Tibial nerve (tissue), 4 donors: Measurements from ENCODE around the gene CLTRN. TPM values are rescaled to one million over a fixed set of nuclear protein-coding genes. Genes with fewer than 3 reads are reported as not detected.

Experiments
- DNase-seq, 2 donors: peaks; one replicate each; pipeline ENCODE4 v3.0.0-alpha.2; 2019; ENCODE audit warnings: low spot score in 2 of 2
- H3K27ac ChIP-seq, 4 donors: fragments of 200-600 bp; sonication (generic) in 3 of 4; one replicate each; pipeline ENCODE4 v1.5.1; 2017 to 2019; ENCODE audit warnings: mild to moderate bottlenecking in 1 of 4
- H3K27me3 ChIP-seq, 2 donors: fragments of 200-600 bp; sonication (generic) in 1 of 2; one replicate each; pipeline versions ENCODE4 v1.5.1 to v1.6.0; 2017 to 2019
- H3K36me3 ChIP-seq, 3 donors: fragments of 200-600 bp; sonication (generic); one replicate each; pipeline ENCODE4 v1.5.1; 2018 to 2019
- H3K4me1 ChIP-seq, 4 donors: fragments of 200-600 bp; sonication (generic) in 3 of 4; one replicate each; pipeline ENCODE4 v1.5.1; 2017 to 2019
- H3K4me3 ChIP-seq, 4 donors: fragments of 200-600 bp; sonication (generic) in 3 of 4; one replicate each; pipeline ENCODE4 v1.5.1; 2017 to 2019; ENCODE audit warnings: mild to moderate bottlenecking in 1 of 4, moderate library complexity in 1 of 4
- H3K9me3 ChIP-seq, 4 donors: fragments of 200-600 bp; sonication (generic) in 3 of 4; one replicate each; pipeline ENCODE4 v1.5.1; 2017 to 2019
- EP300 ChIP-seq, 2 donors: sonication (generic); formaldehyde crosslinking; IDR thresholded peaks; one replicate each; pipeline ENCODE4 v1.6.1; 2017; ENCODE audit warnings: antibody characterized with exemption in 2 of 2, mild to moderate bottlenecking in 1 of 2
- POLR2A ChIP-seq, 2 donors: fragments of 450-650 bp; IDR thresholded peaks; one replicate each; pipeline ENCODE4 v1.6.1; 2017; ENCODE audit warnings: antibody characterized with exemption in 2 of 2, mild to moderate bottlenecking in 2 of 2, moderate library complexity in 2 of 2
- WGBS, 2 donors: methylation state at CpG; one replicate each; pipeline ENCODE4 v1.1.5; 2018; 5-methylcytosine and 5-hydroxymethylcytosine counted together
- total RNA-seq, 4 donors: library from RNA; depleted of rRNA; stranded (reverse); fragments of >200 nt; gene quantifications; one replicate each; pipeline ENCODE4 v1.1.0, GENCODE V29; 2016
- TF ChIP-seq, protein P1 (sequence below), 5 experiments: fragments of 200-600 bp in 3 of 5; fragments of 450-650 bp in 2 of 5; sonication (generic) in 3 of 5; IDR thresholded peaks; one replicate each; pipeline ENCODE4 v1.5.1; 2016 to 2019; ENCODE audit warnings: antibody characterized with exemption in 5 of 5, mild to moderate bottlenecking in 3 of 5, moderate library complexity in 2 of 5

The CLTRN gene
- total RNA-seq, 4 donors from 2014 or later, result 1.0 to 1.1 TPM; not detected in 2

DNA sequence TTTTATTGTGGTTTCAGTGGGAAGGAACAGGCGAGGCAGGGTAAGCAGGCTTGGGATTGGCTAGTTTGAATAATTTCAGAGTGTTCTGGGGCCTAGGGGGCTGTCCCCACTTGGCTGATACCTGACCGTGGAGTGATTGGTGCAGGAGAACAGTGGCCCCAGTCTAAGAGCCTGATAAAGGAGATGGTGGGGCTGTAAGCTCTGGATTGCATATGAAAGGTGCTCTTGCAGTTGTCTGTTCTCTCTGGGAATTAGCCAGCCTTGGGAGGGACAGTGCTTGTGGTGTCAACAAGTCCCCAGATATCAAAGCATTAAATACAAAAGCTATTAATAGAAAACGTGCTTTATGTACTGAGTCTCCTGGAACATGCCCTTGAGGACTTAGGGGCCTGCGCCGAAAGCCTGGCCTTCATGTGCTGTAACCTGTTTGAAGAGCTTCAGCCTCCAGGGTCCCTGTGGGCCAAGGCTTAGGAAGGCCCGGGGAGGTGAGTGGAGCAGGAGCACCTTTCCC is 30.4 kb upstream of the CLTRN start:
- no peak for DNase-seq
- no peak for TF ChIP-seq POLR2A (IDR thresholded peaks at IDR 0.05)
- TF ChIP-seq, protein P1, sequence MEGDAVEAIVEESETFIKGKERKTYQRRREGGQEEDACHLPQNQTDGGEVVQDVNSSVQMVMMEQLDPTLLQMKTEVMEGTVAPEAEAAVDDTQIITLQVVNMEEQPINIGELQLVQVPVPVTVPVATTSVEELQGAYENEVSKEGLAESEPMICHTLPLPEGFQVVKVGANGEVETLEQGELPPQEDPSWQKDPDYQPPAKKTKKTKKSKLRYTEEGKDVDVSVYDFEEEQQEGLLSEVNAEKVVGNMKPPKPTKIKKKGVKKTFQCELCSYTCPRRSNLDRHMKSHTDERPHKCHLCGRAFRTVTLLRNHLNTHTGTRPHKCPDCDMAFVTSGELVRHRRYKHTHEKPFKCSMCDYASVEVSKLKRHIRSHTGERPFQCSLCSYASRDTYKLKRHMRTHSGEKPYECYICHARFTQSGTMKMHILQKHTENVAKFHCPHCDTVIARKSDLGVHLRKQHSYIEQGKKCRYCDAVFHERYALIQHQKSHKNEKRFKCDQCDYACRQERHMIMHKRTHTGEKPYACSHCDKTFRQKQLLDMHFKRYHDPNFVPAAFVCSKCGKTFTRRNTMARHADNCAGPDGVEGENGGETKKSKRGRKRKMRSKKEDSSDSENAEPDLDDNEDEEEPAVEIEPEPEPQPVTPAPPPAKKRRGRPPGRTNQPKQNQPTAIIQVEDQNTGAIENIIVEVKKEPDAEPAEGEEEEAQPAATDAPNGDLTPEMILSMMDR (IDR thresholded peaks at IDR 0.05), result no peak
- no peak for TF ChIP-seq EP300 (IDR thresholded peaks at IDR 0.05)
- WGBS, 2 donors, result 83 to 88% methylated on average over 6 of the region's 6 CpGs
- Histone ChIP-seq H3K9me3 (no peaks in the 10 kb centered on the region), H3K4me3 (no peak overlapping the region), H3K4me1 (no peaks in the 10 kb centered on the region), H3K36me3 (peaks cover 0 to 12% (median 0%) of the 10 kb centered on the region in 3 donors), H3K27me3 (no peaks in the 10 kb centered on the region), H3K27ac (no peak overlapping the region)

DNA sequence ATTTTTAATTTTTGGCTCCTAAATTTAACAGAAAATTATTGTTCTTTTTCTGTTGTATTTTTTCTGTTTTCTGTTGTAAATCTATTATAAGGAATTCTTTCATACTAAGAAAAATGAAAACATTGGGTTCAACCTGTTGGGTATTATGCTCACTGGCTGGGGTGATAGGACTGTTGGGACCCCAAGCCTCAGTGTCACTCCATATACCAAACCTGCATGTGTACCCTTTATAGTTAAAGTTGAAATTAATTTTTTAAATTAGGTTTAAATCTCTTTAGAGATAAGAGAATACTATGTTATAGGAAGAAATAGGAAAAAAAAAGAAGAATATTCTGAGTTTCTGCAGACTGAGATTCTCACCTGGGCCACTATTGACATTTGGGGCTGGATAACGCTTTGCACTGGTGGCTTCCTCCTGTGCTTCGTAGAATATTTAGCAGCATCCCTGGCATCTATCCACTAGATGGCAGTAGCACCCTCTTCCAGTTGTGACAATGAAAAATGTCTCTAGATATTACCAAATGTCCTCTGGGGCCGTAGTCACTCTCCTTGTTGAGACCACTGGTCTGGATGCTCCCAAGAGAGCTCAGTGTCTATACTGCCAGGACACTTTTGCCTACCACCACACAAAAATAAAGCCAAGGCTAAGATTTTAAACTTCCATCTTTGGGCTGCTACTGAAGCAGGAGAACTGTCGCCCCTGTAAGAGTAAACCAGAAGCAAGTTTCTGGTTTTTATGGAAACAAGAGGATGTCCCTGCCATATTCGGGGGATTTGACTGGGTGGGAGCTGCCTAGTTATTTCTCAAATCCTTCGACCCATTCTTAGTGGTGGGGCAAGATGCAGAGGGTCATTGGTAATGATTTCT is 22.4 kb upstream of the CLTRN start:
- H3K36me3 ChIP-seq, result peaks cover 0 to 7% (median 0%) of the 10 kb centered on the region in 3 donors
- no peak overlapping the region for H3K4me3 ChIP-seq
- no peaks in the 10 kb centered on the region for H3K4me1 ChIP-seq
- peak; percentile 16 to 68 for DNase-seq
- TF ChIP-seq, protein P1 (IDR thresholded peaks at IDR 0.05), result peak; percentile 56 to 78 (median 68)
- no peak for TF ChIP-seq POLR2A (IDR thresholded peaks at IDR 0.05)
- H3K27me3 ChIP-seq, result no peaks in the 10 kb centered on the region
- H3K27ac ChIP-seq, result no peak overlapping the region
- no peaks in the 10 kb centered on the region for H3K9me3 ChIP-seq
- 42 to 47% methylated on average over 6 of the region's 6 CpGs for WGBS, 2 donors

GRCh38 chrX:15683193-15683592 is 18.6 kb upstream of the CLTRN start:
- no peak overlapping the region for H3K4me3 ChIP-seq
- H3K9me3 ChIP-seq, result no peaks in the 10 kb centered on the region
- H3K36me3 ChIP-seq, result peaks cover 0 to 3% (median 0%) of the 10 kb centered on the region in 3 donors
- no peak for DNase-seq
- no peak overlapping the region for H3K27ac ChIP-seq
- 82 to 92% methylated on average over 6 of the region's 6 CpGs for WGBS, 2 donors
- TF ChIP-seq EP300 (IDR thresholded peaks at IDR 0.05) (no peak), POLR2A (IDR thresholded peaks at IDR 0.05) (no peak)
- TF ChIP-seq, protein P1 (IDR thresholded peaks at IDR 0.05), result no peak
- peaks cover 0 to 3% (median 0%) of the 10 kb centered on the region in 4 donors for H3K4me1 ChIP-seq
- no peaks in the 10 kb centered on the region for H3K27me3 ChIP-seq

- TF ChIP-seq, protein P1 (IDR thresholded peaks at IDR 0.05), result no peak
- TF ChIP-seq POLR2A (IDR thresholded peaks at IDR 0.05), result no peak
- TF ChIP-seq EP300 (IDR thresholded peaks at IDR 0.05), result no peak
- Histone ChIP-seq H3K9me3 (no peaks in the 10 kb centered on the region), H3K4me1 (peaks cover 0 to 17% (median 6%) of the 10 kb centered on the region in 4 donors), H3K27me3 (no peaks in the 10 kb centered on the region), H3K4me3 (no peak overlapping the region), H3K27ac (no peak overlapping the region), H3K36me3 (peaks cover 0 to 3% (median 0%) of the 10 kb centered on the region in 3 donors)
- 54 to 70% methylated on average over 3 of the region's 3 CpGs for WGBS, 2 donors
- DNase-seq, result no peak
Measured at GRCh38 chrX:15681433-15681832, 16.8 kb upstream of the CLTRN start.

- Histone ChIP-seq H3K27me3 (no peaks in the 10 kb centered on the region), H3K27ac (no peak overlapping the region), H3K4me1 (peaks cover 0 to 21% (median 9%) of the 10 kb centered on the region in 4 donors), H3K4me3 (no peak overlapping the region), H3K9me3 (no peaks in the 10 kb centered on the region), H3K36me3 (peaks cover 0 to 3% (median 0%) of the 10 kb centered on the region in 3 donors)
- TF ChIP-seq POLR2A (IDR thresholded peaks at IDR 0.05) (no peak), EP300 (IDR thresholded peaks at IDR 0.05) (no peak)
- TF ChIP-seq, protein P1 (IDR thresholded peaks at IDR 0.05), result no peak
- 88 to 90% methylated on average over 6 of the region's 6 CpGs for WGBS, 2 donors
- DNase-seq, result no peak
Measured at GRCh38 chrX:15680401-15680800, 15.8 kb upstream of the CLTRN start.
